GM18511 (cell line): ENCODE data around the gene GRIN3B.

Experiments
- ATAC-seq: cut with Tn5 transposase; IDR thresholded peaks from one replicate; pipeline ENCODE4 v1.9.1; 2021; ENCODE audit warnings: mild to moderate bottlenecking, moderate library complexity; ENCODE audit not compliant: unreplicated experiment

GRIN3B gene

DNA sequence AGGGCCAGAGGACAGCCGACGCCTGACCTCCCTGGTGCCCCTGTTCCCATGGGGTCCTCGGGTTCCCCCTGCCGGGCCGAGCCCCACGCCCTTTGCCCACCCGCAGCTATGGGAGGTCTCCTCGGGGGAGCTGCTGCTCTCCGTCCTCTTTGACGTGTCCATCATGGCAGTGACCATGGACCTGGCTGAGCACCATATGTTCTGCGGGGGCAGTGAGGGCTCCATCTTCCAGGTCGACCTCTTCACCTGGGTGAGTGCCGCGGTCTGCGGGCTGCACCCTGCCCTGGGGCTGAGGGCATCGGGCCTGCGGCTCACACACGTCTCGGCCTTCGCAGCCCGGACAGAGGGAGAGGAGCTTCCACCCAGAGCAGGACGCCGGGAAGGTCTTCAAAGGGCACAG is 9.5 kb upstream of the GRIN3B start:
- ATAC-seq = no peak

GRCh38 chr19:991174-991931 is 8.9 kb upstream of the GRIN3B start:
- no peak for ATAC-seq

GRCh38 chr19:991932-992669 is 8.1 kb upstream of the GRIN3B start:
- no peak for ATAC-seq

DNA sequence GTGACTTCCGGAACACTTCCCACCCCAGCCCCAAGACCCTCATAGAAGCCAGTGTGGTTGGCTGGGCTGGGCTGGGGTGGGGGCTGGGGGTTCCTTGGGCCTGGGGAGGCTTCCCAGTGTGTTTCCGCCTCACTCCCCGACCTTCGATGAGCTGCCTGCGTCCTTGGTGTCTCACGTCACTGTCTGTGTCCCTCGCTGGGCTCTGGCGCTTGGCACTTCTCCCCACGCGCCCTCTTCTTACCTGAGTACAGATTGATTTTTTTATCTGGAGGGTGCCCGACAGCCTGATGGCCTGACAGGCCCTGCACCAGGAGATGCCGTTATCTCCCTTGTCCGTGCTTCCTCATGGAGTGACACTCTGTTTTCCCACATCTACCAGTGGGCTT is 7.6 kb upstream of the GRIN3B start:
- no peak for ATAC-seq

DNA sequence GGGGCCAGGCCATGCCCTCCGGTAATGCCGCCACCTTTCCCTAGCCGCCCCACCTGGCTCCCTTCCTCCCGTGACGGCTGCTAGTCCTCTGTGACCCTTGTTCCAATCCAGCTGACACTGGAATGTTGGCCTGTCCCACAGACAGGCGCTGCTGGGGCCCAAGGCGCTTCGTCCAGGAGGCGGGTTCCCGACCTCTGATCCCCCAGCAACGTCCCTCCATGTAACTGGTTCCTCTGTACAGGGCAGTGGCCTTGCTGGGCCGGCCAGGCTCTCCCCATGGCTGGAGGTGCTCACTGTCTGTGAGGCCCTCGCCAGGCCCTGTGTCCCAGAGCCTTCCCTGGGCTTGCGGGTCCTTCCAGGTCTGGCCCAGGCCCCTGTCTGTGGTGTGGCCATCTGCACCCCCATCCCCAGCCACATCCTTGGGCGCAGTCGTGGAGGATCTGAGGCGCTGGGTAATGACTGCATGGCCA is 6.8 kb upstream of the GRIN3B start:
- ATAC-seq = no peak

DNA sequence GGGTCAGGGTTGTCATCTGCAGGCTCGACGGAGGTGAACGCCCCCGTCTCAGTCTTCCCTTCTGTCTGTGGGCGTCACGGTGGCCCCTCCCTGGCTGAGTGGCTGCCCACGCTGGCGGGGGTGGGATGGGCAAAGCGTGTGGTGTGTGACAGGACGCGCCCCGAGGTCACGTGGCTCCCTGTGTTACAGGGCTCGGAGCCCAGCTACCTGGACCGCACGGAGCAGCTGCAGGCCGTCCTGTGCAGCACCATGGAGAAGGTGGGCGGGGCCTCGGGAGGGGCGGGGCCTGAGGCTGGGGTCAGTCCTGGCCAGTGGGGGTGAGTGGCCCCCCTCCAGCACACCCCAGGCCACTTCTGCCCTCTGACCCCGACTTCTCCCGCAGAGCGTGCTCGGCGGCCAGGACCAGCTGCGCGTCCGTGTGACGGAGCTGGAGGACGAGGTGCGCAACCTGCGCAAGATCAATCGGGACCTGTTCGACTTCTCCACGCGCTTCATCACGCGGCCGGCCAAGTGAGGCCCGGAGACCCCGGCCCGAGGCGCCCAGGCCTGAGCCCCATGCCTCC is 6.3 kb upstream of the GRIN3B start:
- ATAC-seq = no peak

DNA sequence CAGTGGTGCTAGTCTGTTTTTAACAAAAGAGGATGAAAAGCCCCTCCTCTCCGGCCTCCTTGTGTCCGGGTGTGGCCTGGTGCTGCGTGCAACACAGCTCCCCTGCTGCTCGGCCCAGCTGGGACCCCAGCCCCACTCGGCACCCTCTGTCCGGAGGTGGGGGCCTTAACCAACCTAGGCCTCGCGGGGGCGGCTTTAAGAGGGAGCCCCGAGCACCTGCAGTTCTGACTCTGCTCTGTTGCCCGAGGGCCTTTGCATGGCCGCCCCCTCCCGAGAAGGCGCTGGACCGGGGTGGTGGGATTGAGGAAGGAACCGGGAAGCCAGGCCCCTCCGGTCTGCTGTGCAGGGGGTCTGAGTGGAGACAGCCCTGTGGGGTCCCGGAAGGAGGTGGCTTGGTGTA is 5.7 kb upstream of the GRIN3B start:
- ATAC-seq = no peak

DNA sequence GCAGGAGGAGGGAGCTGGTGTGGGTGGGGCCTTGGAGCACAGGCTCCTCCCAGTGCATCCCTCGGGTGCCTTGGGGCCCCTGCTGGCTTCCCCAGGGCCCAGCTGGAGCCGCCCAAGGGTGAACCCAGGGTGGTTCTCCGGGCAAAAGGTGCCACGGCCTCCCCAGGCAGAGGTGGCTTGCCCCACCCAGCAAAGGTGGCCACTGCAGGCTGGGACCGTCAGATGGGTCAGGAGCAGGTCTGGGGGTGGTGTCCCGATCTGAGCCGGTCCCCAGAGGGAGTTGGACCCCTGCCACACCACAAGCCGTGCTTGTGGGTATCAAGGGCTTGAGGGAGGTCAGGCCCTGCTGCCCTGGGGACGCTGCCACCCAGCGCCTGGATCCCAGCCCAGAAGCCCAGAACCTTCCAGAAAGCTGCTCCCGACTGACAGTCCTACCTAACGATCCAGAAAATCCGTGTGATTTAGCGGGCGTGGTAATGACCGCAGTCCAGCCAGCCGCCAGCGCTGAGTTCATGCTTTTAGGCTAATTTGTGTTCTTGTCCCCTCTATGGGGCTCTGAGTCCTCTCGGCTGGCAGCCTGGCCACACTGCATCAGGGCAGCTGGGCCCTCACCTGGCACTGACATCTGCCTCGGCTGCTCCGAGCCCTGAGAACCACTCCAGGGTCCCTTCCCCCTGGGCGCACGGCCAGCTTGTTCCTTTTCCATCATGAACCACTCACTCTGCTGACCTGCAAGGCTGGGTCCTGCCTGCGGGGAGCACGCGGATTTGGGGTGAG is 5.0 kb upstream of the GRIN3B start:
- no peak for ATAC-seq

DNA sequence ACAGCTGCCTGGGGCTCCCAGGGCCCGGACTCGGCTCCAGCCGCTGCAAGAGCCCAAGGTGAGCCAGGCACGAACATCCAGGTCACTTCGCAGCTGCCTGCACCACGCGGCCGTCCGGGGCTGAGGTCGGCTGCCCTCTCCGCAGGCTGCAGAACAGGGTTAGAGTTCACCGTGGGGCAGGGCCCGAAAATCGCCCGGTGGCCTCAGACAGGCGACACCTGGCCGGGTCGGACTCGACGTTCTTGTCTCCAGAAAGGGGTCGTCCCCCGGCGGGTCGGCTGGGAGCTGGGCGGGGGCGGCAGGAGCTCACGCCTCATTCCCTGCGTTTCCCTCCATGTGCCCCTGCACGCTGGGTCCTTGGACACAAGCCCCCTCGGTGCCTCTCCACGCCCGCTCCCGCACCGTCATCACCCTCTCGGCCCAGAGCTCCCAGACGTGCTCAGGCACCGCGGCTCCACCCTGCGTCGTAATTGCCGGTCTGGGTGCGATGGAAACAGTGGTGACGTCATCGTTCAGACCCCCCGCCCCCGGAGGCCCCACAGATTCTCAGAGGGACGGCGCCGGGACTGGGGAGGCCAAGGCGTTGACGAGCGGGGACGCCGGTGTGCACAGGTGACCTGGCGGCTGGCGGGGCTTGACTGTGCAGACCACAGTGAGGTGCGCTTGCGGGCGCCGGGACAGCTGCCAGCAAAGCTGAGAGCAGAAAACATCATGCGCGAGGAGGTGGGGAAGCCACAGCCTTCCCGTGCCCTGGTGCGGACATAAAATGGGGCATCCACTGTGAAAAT is 4.0 kb upstream of the GRIN3B start:
- ATAC-seq = no peak

DNA sequence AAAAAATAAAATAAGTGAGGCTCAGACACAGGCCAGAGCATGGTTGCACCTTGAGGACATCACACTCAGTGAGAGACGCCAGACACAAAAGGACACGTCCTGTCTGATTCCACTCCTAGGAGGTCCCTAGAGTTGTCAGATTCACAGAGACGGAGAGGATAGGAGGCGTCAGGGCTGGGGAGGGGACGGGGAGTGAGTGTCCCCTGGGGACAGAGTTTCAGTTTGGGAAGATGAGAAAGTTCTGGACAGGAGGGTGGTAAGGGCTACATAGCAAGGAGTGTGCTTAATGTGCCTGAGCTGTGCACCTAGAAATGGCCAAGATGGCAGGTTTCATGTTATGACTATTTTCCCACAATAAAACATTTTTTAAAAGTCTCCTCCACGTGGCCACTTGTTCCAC is 2.2 kb upstream of the GRIN3B start:
- no peak for ATAC-seq

DNA sequence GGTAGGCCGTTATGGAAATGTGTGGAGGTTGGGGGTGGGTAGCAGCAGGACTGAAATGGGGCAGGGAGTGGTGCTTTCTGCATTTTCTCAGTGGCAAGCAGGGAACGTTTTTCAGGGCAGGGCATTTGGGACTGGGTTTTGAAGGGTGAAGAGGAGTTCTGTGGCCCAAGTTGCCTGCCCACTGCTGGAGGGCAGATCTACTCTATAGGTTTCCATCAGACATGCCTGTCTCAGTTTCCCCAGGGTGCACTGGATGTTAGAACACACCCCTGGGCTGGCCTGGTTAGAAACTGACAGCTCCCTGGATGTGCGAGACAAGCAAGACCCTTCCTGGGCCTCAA is 870 bp upstream of the GRIN3B start:
- no peak for ATAC-seq

DNA sequence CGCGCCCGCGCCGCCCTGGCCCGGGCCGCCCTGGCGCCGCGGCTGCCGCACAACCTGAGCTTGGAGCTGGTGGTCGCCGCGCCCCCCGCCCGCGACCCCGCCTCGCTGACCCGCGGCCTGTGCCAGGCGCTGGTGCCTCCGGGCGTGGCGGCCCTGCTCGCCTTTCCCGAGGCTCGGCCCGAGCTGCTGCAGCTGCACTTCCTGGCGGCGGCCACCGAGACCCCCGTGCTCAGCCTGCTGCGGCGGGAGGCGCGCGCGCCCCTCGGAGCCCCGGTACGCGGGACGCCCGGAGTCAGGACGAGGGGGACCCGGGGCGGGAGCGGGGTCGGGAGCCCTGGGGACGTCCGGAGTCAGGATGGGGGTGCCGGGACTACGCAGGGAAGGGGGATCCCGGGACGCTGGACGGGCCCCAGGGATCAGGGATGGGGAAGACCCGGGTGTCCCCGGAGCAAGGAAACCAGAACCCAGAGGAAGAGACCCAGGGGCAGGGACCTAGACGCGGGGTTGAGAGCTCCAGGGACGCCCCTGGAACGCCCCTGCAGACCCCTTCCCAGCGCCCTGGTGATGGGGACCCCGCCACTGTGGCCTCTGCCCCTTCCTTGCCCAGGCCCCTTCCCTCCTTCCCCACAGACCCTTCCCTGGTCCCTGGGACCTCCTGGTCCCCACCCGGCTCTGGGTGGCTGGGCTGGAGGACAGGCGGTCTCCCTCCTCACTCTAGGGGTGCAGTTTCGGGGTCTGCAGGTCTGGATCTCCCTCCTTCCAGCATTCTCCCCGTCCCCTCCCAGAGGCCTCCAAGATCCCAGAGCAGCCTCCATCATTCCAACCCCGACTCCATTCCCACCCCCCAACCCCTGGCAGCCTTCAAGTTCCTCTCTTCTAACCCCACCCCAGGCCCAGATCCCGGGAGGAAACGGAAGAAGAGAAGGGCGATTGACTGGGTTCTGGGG is 645 bp downstream of the GRIN3B start:
- no peak for ATAC-seq

GRCh38 chr19:1001538-1002166 is 1.4 kb downstream of the GRIN3B start:
- ATAC-seq = no peak

GRCh38 chr19:1002600-1002999 is 2.4 kb downstream of the GRIN3B start:
- no peak for ATAC-seq

- ATAC-seq = no peak
These were observed 3.1 kb downstream of the GRIN3B start for GRCh38 chr19:1003283-1003682.

DNA sequence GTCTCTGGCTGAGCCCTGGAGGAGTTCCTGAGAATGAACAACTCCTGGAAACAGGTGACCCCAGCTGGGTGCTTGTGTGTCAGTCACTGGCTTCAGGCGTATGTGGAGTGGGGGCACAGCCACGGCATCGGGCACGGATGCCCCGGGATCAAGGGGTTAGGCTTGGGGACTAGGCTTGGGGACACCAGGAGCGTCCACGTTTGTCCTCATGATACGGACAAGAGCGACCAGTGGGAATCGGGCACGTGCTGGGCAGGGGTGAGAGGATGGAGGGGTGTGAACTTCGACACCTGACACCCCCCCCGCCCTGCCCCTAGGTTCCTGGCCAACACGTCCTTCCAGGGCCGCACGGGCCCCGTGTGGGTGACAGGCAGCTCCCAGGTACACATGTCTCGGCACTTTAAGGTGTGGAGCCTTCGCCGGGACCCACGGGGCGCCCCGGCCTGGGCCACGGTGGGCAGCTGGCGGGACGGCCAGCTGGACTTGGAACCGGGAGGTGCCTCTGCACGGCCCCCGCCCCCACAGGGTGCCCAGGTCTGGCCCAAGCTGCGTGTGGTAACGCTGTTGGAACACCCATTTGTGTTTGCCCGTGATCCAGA is 4.1 kb downstream of the GRIN3B start:
- no peak for ATAC-seq

- no peak for ATAC-seq
These were observed 4.8 kb downstream of the GRIN3B start for GRCh38 chr19:1004803-1005664.
